ENCODE data around the gene DNAH11. TPM values are rescaled to one million over a fixed set of nuclear protein-coding genes. Genes with fewer than 3 reads are reported as not detected.
A peak's percentile ranks its signal among the peaks of the same experiment; 100 is the strongest.

DNAH11 gene
- under 0.01 and 0.33 TPM in 2 replicates for total RNA-seq
- 0.16 and 0.34 TPM in 2 replicates for polyA plus RNA-seq
- 0.16 and 0.49 TPM in 2 replicates for polyA plus RNA-seq (2012)
- not detected in 2 replicates for polyA minus RNA-seq (ENCODE audit: low replicate concordance)

- no peaks in the 10 kb centered on the region for H3K9me3 ChIP-seq (ENCODE audit: control insufficient read depth, insufficient read depth, low read depth, low read length)
- H3K9ac ChIP-seq (ENCODE audit: insufficient read depth, low read length): no peak within 1 kb of the TSS
- no peak within 1 kb of the TSS for H3K27ac ChIP-seq (ENCODE audit: insufficient read depth, low read length)
- no peaks in the 10 kb centered on the region for H3K36me3 ChIP-seq (ENCODE audit: control insufficient read depth, insufficient read depth, low read length)
- no peaks in the 10 kb centered on the region for H4K20me1 ChIP-seq (ENCODE audit: control insufficient read depth, extremely low read depth, insufficient read depth, low read length)
- H3K27me3 ChIP-seq (ENCODE audit: control insufficient read depth, insufficient read depth, low read length): peaks cover 2% of the 10 kb centered on the region
- peak within 1 kb of the TSS; percentile 37 to 53 (median 46) for H3K4me3 ChIP-seq (replicated peaks in 1 of 4; ENCODE audit: control extremely low read depth in 1 of 4, insufficient read depth in 1 of 4, low read depth in 3 of 4, low read length in 4 of 4)
- H2AFZ ChIP-seq (ENCODE audit: low read length): peak within 1 kb of the TSS; percentile 61
- H3K4me2 ChIP-seq (ENCODE audit: extremely low read depth, insufficient read depth, low read length): peak within 1 kb of the TSS; percentile 79
- peaks cover 2% of the 10 kb centered on the region for H3K4me1 ChIP-seq (ENCODE audit: control insufficient read depth, extremely low read depth, insufficient read depth, low read length)
- no peaks in the 10 kb centered on the region for H3K79me2 ChIP-seq (ENCODE audit: control insufficient read depth, insufficient read depth, low read length)
- no peak for TF ChIP-seq EZH2 (IDR thresholded peaks at IDR 0.05; ENCODE audit: low read length, missing control alignments)
- TF ChIP-seq, protein P1, sequence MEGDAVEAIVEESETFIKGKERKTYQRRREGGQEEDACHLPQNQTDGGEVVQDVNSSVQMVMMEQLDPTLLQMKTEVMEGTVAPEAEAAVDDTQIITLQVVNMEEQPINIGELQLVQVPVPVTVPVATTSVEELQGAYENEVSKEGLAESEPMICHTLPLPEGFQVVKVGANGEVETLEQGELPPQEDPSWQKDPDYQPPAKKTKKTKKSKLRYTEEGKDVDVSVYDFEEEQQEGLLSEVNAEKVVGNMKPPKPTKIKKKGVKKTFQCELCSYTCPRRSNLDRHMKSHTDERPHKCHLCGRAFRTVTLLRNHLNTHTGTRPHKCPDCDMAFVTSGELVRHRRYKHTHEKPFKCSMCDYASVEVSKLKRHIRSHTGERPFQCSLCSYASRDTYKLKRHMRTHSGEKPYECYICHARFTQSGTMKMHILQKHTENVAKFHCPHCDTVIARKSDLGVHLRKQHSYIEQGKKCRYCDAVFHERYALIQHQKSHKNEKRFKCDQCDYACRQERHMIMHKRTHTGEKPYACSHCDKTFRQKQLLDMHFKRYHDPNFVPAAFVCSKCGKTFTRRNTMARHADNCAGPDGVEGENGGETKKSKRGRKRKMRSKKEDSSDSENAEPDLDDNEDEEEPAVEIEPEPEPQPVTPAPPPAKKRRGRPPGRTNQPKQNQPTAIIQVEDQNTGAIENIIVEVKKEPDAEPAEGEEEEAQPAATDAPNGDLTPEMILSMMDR (conservative IDR thresholded peaks at IDR 0.05 in 1 of 2, IDR thresholded peaks at IDR 0.05 in 1 of 2; ENCODE audit: low read depth in 1 of 2, low read length in 2 of 2): no peak
- DNase-seq (ENCODE audit: low read depth in 2 of 2): peak; percentile 34 to 35
Observed at GRCh38 chr7:21542891-21543527, at the start of gene DNAH11. Gene DNAH11, plus strand, starts transcription at chr7:21543039. Its CDS starts 207 bp downstream, at chr7:21543246.

GRCh38 chr7:21495731-21496130, 47.1 kb upstream of the DNAH11 start:
- no peak overlapping the region for H3K27ac ChIP-seq (ENCODE audit: insufficient read depth, low read length)
- H2AFZ ChIP-seq (ENCODE audit: low read length): no peak overlapping the region
- no peaks in the 10 kb centered on the region for H3K79me2 ChIP-seq (ENCODE audit: control insufficient read depth, insufficient read depth, low read length)
- no peak overlapping the region for H3K4me3 ChIP-seq (replicated peaks in 1 of 4; ENCODE audit: control extremely low read depth in 1 of 4, insufficient read depth in 1 of 4, low read depth in 3 of 4, low read length in 4 of 4)
- H3K9me3 ChIP-seq (ENCODE audit: control insufficient read depth, insufficient read depth, low read depth, low read length): no peaks in the 10 kb centered on the region
- H3K4me2 ChIP-seq (ENCODE audit: extremely low read depth, insufficient read depth, low read length): no peak overlapping the region
- H3K27me3 ChIP-seq (ENCODE audit: control insufficient read depth, insufficient read depth, low read length): no peaks in the 10 kb centered on the region
- H3K36me3 ChIP-seq (ENCODE audit: control insufficient read depth, insufficient read depth, low read length): no peaks in the 10 kb centered on the region
- H3K4me1 ChIP-seq (ENCODE audit: control insufficient read depth, extremely low read depth, insufficient read depth, low read length): no peaks in the 10 kb centered on the region
- H3K9ac ChIP-seq (ENCODE audit: insufficient read depth, low read length): no peak overlapping the region
- no peaks in the 10 kb centered on the region for H4K20me1 ChIP-seq (ENCODE audit: control insufficient read depth, extremely low read depth, insufficient read depth, low read length)
- no peak for TF ChIP-seq EZH2 (IDR thresholded peaks at IDR 0.05; ENCODE audit: low read length, missing control alignments)
- TF ChIP-seq, protein P1 (conservative IDR thresholded peaks at IDR 0.05 in 1 of 2, IDR thresholded peaks at IDR 0.05 in 1 of 2; ENCODE audit: low read depth in 1 of 2, low read length in 2 of 2): no peak
- DNase-seq (ENCODE audit: low read depth in 2 of 2): no peak

DNA sequence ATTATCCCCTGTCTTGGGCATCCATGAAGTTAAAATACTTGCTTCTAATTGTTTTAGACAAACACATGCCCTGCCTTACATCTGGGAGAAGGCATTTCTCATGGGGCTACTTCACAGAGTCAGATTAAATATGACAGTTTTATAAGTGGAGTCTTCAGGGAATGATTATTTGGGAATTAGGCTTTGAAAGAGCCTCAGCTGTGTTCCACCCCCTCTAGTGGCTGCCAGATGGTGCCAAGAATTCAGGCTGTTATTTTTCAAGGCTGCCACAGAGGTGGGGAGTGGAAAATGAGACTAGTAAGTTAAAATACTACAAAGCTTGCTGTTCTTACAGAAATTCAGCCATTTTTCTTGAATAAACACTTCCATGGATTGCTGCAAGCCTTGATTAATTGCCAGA, 45.8 kb upstream of the DNAH11 start:
- no peaks in the 10 kb centered on the region for H3K9me3 ChIP-seq (ENCODE audit: control insufficient read depth, insufficient read depth, low read depth, low read length)
- no peak overlapping the region for H3K4me3 ChIP-seq (replicated peaks in 1 of 4; ENCODE audit: control extremely low read depth in 1 of 4, insufficient read depth in 1 of 4, low read depth in 3 of 4, low read length in 4 of 4)
- no peaks in the 10 kb centered on the region for H3K79me2 ChIP-seq (ENCODE audit: control insufficient read depth, insufficient read depth, low read length)
- no peak overlapping the region for H3K9ac ChIP-seq (ENCODE audit: insufficient read depth, low read length)
- TF ChIP-seq EZH2 (IDR thresholded peaks at IDR 0.05; ENCODE audit: low read length, missing control alignments): no peak
- TF ChIP-seq, protein P1 (conservative IDR thresholded peaks at IDR 0.05 in 1 of 2, IDR thresholded peaks at IDR 0.05 in 1 of 2; ENCODE audit: low read depth in 1 of 2, low read length in 2 of 2): peak; percentile 39 to 54
- H3K4me1 ChIP-seq (ENCODE audit: control insufficient read depth, extremely low read depth, insufficient read depth, low read length): no peaks in the 10 kb centered on the region
- H3K36me3 ChIP-seq (ENCODE audit: control insufficient read depth, insufficient read depth, low read length): no peaks in the 10 kb centered on the region
- no peak overlapping the region for H3K27ac ChIP-seq (ENCODE audit: insufficient read depth, low read length)
- no peak overlapping the region for H3K4me2 ChIP-seq (ENCODE audit: extremely low read depth, insufficient read depth, low read length)
- DNase-seq (ENCODE audit: low read depth in 2 of 2): peak in 1 of 2 donors; percentile 36
- no peaks in the 10 kb centered on the region for H3K27me3 ChIP-seq (ENCODE audit: control insufficient read depth, insufficient read depth, low read length)
- H2AFZ ChIP-seq (ENCODE audit: low read length): no peak overlapping the region
- no peaks in the 10 kb centered on the region for H4K20me1 ChIP-seq (ENCODE audit: control insufficient read depth, extremely low read depth, insufficient read depth, low read length)

All from fibroblast of lung (primary cell).